ENCODE data around the gene C1S.

Gene C1S

DNA sequence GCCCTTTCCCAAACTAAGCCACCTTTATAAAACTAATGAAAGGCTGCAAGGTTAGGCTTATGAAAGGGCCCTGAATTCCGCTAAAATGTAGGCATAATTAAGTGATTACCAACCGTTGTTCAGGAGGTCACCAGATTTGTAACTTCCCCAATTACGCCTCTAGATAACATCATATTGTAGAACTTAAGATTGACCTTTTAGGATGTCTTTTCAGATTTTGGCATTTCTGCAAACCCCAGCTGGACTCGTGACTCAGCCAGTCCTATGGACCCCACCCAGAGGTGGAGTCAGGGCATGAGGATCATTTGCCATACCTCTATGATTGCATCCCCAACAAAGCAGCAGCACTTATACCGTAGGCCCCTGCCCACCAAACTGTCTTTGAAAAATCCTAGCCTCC is 38.6 kb upstream of the C1S start (continued):
- TF ChIP-seq ZNF391 (tag by site-specific recombination; IDR thresholded peaks at IDR 0.05; ENCODE audit: borderline replicate concordance, low read depth) = no peak

DNA sequence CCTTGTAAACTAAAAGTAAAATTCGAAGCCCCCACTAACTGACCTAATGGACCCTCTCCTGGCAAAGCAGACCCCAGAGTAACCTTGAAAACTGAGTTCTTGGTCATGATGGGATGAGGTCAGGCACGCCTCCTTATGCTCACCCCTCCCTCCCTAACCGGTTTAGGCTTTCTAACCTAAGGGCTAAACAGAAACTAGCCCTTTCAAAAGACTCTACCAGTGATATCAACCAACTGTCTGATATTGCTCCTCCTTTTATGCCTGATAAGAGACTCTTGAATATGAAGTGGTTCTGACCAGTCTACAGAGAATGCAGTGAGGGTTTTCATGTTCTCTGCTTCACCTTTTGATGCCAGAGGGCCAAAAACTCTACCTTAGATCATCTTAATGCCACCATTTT is 37.4 kb upstream of the C1S start:
- Histone ChIP-seq H3K4me3 (ENCODE audit: low read depth, low read length) (no peak overlapping the region), H3K9me3 (ENCODE audit: control insufficient read depth, insufficient read depth, low read depth, low read length) (no peaks in the 10 kb centered on the region), H3K4me1 (ENCODE audit: control insufficient read depth, insufficient read depth, low read length) (peaks cover 7% of the 10 kb centered on the region), H3K36me3 (ENCODE audit: control insufficient read depth in 2 of 2, insufficient read depth in 1 of 2, low read length in 2 of 2) (no peaks in the 10 kb centered on the region), H3K27ac (ENCODE audit: extremely low read depth, low read depth, low read length) (no peak overlapping the region)
- ChIA-PET CTCF (interaction anchor here (0.6 kb wide), 1 partner anchor 408 kb away, joined by 3 read pairs; no protein-coding TSS in a partner anchor), POLR2A (no interaction called here)
- TF ChIP-seq ZBTB6 (tag by site-specific recombination; IDR thresholded peaks at IDR 0.05) = no peak

GRCh38 chr12:7026854-7027253 is 33.7 kb upstream of the C1S start:
- Histone ChIP-seq H3K4me3 (ENCODE audit: low read depth, low read length) (no peak overlapping the region), H3K36me3 (ENCODE audit: control insufficient read depth in 2 of 2, insufficient read depth in 1 of 2, low read length in 2 of 2) (no peaks in the 10 kb centered on the region), H3K9me3 (ENCODE audit: control insufficient read depth, insufficient read depth, low read depth, low read length) (no peaks in the 10 kb centered on the region), H3K4me1 (ENCODE audit: control insufficient read depth, insufficient read depth, low read length) (no peaks in the 10 kb centered on the region), H3K27ac (ENCODE audit: extremely low read depth, low read depth, low read length) (no peak overlapping the region)
- TF ChIP-seq, protein P1, sequence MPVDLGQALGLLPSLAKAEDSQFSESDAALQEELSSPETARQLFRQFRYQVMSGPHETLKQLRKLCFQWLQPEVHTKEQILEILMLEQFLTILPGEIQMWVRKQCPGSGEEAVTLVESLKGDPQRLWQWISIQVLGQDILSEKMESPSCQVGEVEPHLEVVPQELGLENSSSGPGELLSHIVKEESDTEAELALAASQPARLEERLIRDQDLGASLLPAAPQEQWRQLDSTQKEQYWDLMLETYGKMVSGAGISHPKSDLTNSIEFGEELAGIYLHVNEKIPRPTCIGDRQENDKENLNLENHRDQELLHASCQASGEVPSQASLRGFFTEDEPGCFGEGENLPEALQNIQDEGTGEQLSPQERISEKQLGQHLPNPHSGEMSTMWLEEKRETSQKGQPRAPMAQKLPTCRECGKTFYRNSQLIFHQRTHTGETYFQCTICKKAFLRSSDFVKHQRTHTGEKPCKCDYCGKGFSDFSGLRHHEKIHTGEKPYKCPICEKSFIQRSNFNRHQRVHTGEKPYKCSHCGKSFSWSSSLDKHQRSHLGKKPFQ (tag by site-specific recombination; IDR thresholded peaks at IDR 0.05) = no peak
- POLR2A ChIA-PET = interaction anchor here (0.7 to 1.1 kb wide), 2 partner anchors 82 to 86 kb away, joined by 3 to 4 read pairs; no protein-coding TSS in a partner anchor
- CTCF ChIA-PET = interaction anchor here (1.3 kb wide), 1 partner anchor 86 kb away, joined by 3 read pairs; no protein-coding TSS in a partner anchor

DNA sequence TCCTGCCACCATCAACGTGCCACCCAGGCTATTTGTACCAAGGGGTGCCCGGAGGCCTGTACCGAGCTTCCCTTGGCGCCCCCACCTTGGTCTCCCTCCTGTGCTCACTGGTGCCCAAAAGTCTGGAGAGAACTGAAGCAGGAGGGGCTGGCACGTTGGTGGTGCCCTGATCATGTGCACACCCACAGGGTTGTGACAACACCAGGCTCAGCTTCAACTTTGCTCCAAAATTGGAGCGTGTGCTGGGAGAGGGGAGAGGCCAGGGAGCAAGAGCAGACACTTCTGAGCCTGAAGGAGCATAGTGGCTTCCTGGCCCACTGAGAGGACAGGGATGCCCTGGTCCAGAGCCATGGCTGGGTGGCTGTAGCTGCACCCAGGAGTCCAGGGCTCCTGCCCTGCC is 29.2 kb upstream of the C1S start:
- H3K4me1 ChIP-seq (ENCODE audit: control insufficient read depth, insufficient read depth, low read length) = no peaks in the 10 kb centered on the region
- no peak overlapping the region for H3K4me3 ChIP-seq (ENCODE audit: low read depth, low read length)
- CTCF ChIA-PET = no interaction called here
- H3K36me3 ChIP-seq (ENCODE audit: control insufficient read depth in 2 of 2, insufficient read depth in 1 of 2, low read length in 2 of 2) = no peaks in the 10 kb centered on the region
- H3K9me3 ChIP-seq (ENCODE audit: control insufficient read depth, insufficient read depth, low read depth, low read length) = no peaks in the 10 kb centered on the region
- H3K27ac ChIP-seq (ENCODE audit: extremely low read depth, low read depth, low read length) = no peak overlapping the region
- POLR2A ChIA-PET = no interaction called here
- TF ChIP-seq, protein P2, sequence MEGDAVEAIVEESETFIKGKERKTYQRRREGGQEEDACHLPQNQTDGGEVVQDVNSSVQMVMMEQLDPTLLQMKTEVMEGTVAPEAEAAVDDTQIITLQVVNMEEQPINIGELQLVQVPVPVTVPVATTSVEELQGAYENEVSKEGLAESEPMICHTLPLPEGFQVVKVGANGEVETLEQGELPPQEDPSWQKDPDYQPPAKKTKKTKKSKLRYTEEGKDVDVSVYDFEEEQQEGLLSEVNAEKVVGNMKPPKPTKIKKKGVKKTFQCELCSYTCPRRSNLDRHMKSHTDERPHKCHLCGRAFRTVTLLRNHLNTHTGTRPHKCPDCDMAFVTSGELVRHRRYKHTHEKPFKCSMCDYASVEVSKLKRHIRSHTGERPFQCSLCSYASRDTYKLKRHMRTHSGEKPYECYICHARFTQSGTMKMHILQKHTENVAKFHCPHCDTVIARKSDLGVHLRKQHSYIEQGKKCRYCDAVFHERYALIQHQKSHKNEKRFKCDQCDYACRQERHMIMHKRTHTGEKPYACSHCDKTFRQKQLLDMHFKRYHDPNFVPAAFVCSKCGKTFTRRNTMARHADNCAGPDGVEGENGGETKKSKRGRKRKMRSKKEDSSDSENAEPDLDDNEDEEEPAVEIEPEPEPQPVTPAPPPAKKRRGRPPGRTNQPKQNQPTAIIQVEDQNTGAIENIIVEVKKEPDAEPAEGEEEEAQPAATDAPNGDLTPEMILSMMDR (tag by site-specific recombination; IDR thresholded peaks at IDR 0.05) = no peak
- TF ChIP-seq GFI1B (tag by site-specific recombination; IDR thresholded peaks at IDR 0.05) = no peak
- TF ChIP-seq YY2 (tag by site-specific recombination; IDR thresholded peaks at IDR 0.05) = no peak
- TF ChIP-seq, protein P3, sequence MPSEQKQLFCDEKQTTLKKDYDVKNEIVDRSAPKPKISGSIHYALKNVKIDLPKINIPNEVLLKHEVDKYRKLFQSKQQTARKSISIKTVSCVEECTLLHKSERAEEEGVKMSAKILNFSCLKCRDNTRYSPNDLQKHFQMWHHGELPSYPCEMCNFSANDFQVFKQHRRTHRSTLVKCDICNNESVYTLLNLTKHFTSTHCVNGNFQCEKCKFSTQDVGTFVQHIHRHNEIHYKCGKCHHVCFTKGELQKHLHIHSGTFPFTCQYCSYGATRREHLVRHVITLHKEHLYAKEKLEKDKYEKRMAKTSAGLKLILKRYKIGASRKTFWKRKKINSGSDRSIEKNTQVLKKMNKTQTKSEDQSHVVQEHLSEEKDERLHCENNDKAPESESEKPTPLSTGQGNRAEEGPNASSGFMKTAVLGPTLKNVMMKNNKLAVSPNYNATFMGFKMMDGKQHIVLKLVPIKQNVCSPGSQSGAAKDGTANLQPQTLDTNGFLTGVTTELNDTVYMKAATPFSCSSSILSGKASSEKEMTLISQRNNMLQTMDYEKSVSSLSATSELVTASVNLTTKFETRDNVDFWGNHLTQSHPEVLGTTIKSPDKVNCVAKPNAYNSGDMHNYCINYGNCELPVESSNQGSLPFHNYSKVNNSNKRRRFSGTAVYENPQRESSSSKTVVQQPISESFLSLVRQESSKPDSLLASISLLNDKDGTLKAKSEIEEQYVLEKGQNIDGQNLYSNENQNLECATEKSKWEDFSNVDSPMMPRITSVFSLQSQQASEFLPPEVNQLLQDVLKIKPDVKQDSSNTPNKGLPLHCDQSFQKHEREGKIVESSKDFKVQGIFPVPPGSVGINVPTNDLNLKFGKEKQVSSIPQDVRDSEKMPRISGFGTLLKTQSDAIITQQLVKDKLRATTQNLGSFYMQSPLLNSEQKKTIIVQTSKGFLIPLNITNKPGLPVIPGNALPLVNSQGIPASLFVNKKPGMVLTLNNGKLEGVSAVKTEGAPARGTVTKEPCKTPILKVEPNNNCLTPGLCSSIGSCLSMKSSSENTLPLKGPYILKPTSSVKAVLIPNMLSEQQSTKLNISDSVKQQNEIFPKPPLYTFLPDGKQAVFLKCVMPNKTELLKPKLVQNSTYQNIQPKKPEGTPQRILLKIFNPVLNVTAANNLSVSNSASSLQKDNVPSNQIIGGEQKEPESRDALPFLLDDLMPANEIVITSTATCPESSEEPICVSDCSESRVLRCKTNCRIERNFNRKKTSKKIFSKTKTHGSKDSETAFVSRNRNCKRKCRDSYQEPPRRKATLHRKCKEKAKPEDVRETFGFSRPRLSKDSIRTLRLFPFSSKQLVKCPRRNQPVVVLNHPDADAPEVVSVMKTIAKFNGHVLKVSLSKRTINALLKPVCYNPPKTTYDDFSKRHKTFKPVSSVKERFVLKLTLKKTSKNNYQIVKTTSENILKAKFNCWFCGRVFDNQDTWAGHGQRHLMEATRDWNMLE (tag by site-specific recombination; conservative IDR thresholded peaks at IDR 0.05; ENCODE audit: low read depth) = no peak
- TF ChIP-seq, protein P4, sequence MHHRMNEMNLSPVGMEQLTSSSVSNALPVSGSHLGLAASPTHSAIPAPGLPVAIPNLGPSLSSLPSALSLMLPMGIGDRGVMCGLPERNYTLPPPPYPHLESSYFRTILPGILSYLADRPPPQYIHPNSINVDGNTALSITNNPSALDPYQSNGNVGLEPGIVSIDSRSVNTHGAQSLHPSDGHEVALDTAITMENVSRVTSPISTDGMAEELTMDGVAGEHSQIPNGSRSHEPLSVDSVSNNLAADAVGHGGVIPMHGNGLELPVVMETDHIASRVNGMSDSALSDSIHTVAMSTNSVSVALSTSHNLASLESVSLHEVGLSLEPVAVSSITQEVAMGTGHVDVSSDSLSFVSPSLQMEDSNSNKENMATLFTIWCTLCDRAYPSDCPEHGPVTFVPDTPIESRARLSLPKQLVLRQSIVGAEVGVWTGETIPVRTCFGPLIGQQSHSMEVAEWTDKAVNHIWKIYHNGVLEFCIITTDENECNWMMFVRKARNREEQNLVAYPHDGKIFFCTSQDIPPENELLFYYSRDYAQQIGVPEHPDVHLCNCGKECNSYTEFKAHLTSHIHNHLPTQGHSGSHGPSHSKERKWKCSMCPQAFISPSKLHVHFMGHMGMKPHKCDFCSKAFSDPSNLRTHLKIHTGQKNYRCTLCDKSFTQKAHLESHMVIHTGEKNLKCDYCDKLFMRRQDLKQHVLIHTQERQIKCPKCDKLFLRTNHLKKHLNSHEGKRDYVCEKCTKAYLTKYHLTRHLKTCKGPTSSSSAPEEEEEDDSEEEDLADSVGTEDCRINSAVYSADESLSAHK (tag by site-specific recombination; IDR thresholded peaks at IDR 0.05) = no peak
- TF ChIP-seq PRDM1 (tag by site-specific recombination; IDR thresholded peaks at IDR 0.05) = no peak
- no peak for TF ChIP-seq KLF16 (tag by site-specific recombination; IDR thresholded peaks at IDR 0.05)
- TF ChIP-seq ZNF302 (tag by site-specific recombination; IDR thresholded peaks at IDR 0.05; ENCODE audit: low read depth) = no peak
- TF ChIP-seq ZNF544 (tag by site-specific recombination; IDR thresholded peaks at IDR 0.05) = no peak
- TF ChIP-seq, protein P5, sequence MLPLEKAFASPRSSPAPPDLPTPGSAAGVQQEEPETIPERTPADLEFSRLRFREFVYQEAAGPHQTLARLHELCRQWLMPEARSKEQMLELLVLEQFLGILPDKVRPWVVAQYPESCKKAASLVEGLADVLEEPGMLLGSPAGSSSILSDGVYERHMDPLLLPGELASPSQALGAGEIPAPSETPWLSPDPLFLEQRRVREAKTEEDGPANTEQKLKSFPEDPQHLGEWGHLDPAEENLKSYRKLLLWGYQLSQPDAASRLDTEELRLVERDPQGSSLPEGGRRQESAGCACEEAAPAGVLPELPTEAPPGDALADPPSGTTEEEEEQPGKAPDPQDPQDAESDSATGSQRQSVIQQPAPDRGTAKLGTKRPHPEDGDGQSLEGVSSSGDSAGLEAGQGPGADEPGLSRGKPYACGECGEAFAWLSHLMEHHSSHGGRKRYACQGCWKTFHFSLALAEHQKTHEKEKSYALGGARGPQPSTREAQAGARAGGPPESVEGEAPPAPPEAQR (tag by site-specific recombination; IDR thresholded peaks at IDR 0.05) = no peak
- no peak for TF ChIP-seq WT1 (tag by site-specific recombination; IDR thresholded peaks at IDR 0.05)
- TF ChIP-seq ZNF664 (tag by site-specific recombination; IDR thresholded peaks at IDR 0.05) = no peak

Measured in HEK293 (cell line).